Gastrocnemius medialis (tissue), 4 donors: ENCODE measurements around the gene SEMA6B. TPM values are rescaled to one million over a fixed set of nuclear protein-coding genes. Genes with fewer than 3 reads are reported as not detected.
A peak's percentile ranks its signal among the peaks of the same experiment; 100 is the strongest.

Source experiments
- ATAC-seq, 2 donors: fragments of 150-250 bp; one replicate each; pipeline ENCODE4 v1.9.1; 2016
- DNase-seq, 2 donors: peaks; one replicate each; pipeline ENCODE4 v3.0.0-alpha.2; 2019
- H3K27ac ChIP-seq, 4 donors: fragments of 200-600 bp; sonication (generic); 1 replicate in 1 of 4; 2 replicates in 3 of 4; pipeline ENCODE4 v1.5.1; 2016 to 2018; ENCODE audit warnings: mild to moderate bottlenecking in 2 of 4, moderate library complexity in 1 of 4
- H3K27me3 ChIP-seq, 3 donors: fragments of 200-600 bp; sonication (generic) in 2 of 3; 1 replicate in 1 of 3; 2 replicates in 2 of 3; pipeline versions ENCODE4 v1.5.1 to v1.6.0; 2016 to 2019; ENCODE audit warnings: mild to moderate bottlenecking in 1 of 3, moderate library complexity in 1 of 3
- H3K36me3 ChIP-seq, 2 donors: fragments of 200-600 bp; sonication (generic) in 1 of 2; one replicate each; pipeline ENCODE4 v1.5.1; 2017 to 2018
- H3K4me1 ChIP-seq, 2 donors: fragments of 200-600 bp; sonication (generic) in 1 of 2; one replicate each; pipeline ENCODE4 v1.5.1; 2016 to 2017; ENCODE audit warnings: mild to moderate bottlenecking in 2 of 2
- H3K4me3 ChIP-seq, 4 donors: fragments of 200-600 bp; sonication (generic) in 3 of 4; 1 replicate in 1 of 4; 2 replicates in 3 of 4; pipeline ENCODE4 v1.5.1; 2016 to 2019; ENCODE audit warnings: mild to moderate bottlenecking in 2 of 4
- H3K9me3 ChIP-seq, 3 donors: fragments of 200-600 bp; sonication (generic) in 2 of 3; 1 replicate in 1 of 3; 2 replicates in 2 of 3; pipeline ENCODE4 v1.5.1; 2016 to 2019
- POLR2A ChIP-seq, 2 donors: fragments of 450-650 bp; IDR thresholded peaks; one replicate each; pipeline ENCODE4 v1.6.1; 2017; ENCODE audit warnings: antibody characterized with exemption in 2 of 2, mild to moderate bottlenecking in 2 of 2, moderate library complexity in 2 of 2
- in situ Hi-C, 4 donors: fragments of 200-750 bp; cut with MboI; loops; one replicate each; pipeline versions ENCODE4 v1.15.0 to v1.8.0; 2017; ENCODE audit warnings: low sequenced_read_pairs in 4 of 4
- intact Hi-C: fragments of 100-400 bp; cut with DNase I; formaldehyde crosslinking; loops from one replicate; pipeline ENCODE4 v1.15.1; 2023; ENCODE audit warnings: low total_unique reads
- total RNA-seq, 4 donors: library from RNA; depleted of rRNA; stranded (reverse); fragments of >200 nt; gene quantifications; one replicate each; pipeline versions ENCODE4 v1.1.0 to v1.2.3, GENCODE V29; 2016
- TF ChIP-seq, protein P1 (sequence below), 5 experiments: fragments of 450-650 bp in 3 of 5; fragments of 200-600 bp in 2 of 5; sonication (generic) in 2 of 5; IDR thresholded peaks in 4 of 5; conservative IDR thresholded peaks in 1 of 5; 1 replicate in 4 of 5; 2 replicates in 1 of 5; pipeline ENCODE4 v1.5.1; 2016 to 2019; ENCODE audit warnings: antibody characterized with exemption in 5 of 5, mild to moderate bottlenecking in 3 of 5, moderate library complexity in 3 of 5

Gene SEMA6B
- total RNA-seq, 4 donors from 2014 or later: 1.4 to 3.3 (median 2.6) TPM

DNA sequence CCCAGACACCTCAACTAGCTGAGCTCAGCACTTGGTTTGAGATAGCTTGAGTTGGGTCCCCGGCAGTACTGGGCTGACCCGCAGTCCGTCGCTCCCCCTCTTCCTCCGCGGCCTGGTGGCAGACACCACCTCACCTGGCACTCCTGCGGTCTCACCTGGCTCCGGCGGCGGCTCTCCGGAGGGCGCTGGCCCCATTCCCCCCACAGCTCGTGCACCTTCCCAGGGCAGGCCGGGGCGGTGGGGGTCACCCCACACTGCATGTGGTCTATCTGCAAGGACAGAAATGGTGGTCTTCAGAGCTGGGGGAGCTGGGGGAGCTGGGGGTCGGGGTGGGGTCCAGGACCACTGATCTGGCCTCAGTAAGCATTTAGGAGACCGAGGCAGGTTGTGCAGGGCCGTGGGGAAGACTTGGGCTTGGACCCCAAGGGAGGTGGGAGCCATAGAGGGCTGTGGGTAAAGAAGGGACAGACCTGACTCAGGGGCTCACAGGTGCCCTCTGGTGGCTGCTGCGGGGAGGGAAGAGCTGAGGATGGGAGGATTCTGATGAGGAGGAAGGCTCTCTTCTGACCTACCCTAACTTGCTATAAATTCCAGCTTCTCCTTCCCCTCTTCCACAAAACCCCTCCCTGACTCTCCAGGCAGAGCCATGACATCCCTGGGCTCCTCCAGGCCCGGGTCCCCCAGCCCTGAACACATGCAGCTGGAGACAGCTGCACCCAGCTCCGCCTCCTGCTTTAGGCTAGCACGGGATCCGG lies 34.5 kb downstream of the SEMA6B start:
- Histone ChIP-seq H3K4me3 (no peak overlapping the region), H3K36me3 (no peaks in the 10 kb centered on the region), H3K4me1 (no peaks in the 10 kb centered on the region), H3K27me3 (no peaks in the 10 kb centered on the region), H3K9me3 (no peaks in the 10 kb centered on the region), H3K27ac (peak overlapping the region in 2 of 4 donors; percentile 22 to 33)
- intact Hi-C loops (no loop called here), in situ Hi-C loops (no loop called here)
- ATAC-seq: peak in 1 of 2 donors; percentile 36
- TF ChIP-seq, protein P1, sequence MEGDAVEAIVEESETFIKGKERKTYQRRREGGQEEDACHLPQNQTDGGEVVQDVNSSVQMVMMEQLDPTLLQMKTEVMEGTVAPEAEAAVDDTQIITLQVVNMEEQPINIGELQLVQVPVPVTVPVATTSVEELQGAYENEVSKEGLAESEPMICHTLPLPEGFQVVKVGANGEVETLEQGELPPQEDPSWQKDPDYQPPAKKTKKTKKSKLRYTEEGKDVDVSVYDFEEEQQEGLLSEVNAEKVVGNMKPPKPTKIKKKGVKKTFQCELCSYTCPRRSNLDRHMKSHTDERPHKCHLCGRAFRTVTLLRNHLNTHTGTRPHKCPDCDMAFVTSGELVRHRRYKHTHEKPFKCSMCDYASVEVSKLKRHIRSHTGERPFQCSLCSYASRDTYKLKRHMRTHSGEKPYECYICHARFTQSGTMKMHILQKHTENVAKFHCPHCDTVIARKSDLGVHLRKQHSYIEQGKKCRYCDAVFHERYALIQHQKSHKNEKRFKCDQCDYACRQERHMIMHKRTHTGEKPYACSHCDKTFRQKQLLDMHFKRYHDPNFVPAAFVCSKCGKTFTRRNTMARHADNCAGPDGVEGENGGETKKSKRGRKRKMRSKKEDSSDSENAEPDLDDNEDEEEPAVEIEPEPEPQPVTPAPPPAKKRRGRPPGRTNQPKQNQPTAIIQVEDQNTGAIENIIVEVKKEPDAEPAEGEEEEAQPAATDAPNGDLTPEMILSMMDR (IDR thresholded peaks at IDR 0.05 in 4 of 5, conservative IDR thresholded peaks at IDR 0.05 in 1 of 5): peak; percentile 35 to 80 (median 70)
- no peak for TF ChIP-seq POLR2A (IDR thresholded peaks at IDR 0.05)
- DNase-seq: peak in 1 of 2 donors; percentile 50

DNA sequence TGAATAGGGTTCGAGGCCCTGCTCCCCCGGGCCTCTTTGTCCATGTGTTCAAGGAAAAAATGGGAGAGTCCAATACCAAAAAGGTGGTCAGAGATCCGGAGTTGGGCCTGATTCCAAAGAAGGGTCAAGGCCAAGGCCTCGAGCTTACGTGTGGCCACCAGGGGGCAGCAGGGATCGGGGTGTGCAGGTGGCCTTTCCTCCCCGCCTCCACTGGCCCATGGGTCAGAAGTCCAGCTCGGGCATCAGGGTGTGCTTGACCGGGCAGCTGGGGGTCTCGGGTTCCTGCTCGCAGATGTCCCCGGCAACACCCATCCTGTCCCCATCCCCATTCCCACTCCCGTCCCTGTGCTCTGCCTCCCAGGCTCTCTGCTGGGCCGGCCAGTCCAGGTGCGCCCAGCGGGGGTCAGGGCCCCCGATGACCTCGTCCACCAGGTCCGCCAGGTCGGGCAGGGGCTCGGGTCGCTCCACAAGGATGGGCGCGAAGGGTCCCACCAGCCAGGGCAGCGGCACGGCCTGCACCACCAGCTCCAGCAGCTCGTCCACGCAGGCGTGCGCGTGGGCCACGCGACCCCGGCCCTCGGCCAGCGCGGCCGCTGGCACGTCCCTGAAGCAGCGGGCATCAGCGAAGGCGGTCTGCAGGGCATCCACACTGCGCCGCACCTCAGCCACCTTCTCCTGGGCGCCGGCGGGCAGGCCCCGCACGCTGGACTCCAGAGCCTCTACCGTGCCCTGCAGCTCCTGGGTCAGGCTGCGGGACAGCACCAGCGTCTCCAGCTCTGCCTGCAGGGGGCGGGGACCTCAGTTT lies 36.0 kb downstream of the SEMA6B start:
- DNase-seq: peak; percentile 35 to 70
- TF ChIP-seq, protein P1 (IDR thresholded peaks at IDR 0.05 in 4 of 5, conservative IDR thresholded peaks at IDR 0.05 in 1 of 5): peak; percentile 26 to 87 (median 73)
- no peak for TF ChIP-seq POLR2A (IDR thresholded peaks at IDR 0.05)
- peak in 1 of 2 donors; percentile 14 for ATAC-seq
- H3K27me3 ChIP-seq: no peaks in the 10 kb centered on the region
- H3K9me3 ChIP-seq: no peaks in the 10 kb centered on the region
- intact Hi-C loops: loop anchor here (1.0 kb wide), 1 partner anchor 35 kb away; no protein-coding TSS in a partner anchor
- no peak overlapping the region for H3K4me3 ChIP-seq
- peaks cover 11 to 13% of the 10 kb centered on the region in 2 donors for H3K4me1 ChIP-seq
- in situ Hi-C loops: no loop called here
- peak overlapping the region; percentile 43 to 97 (median 68) for H3K27ac ChIP-seq
- no peaks in the 10 kb centered on the region for H3K36me3 ChIP-seq

DNA sequence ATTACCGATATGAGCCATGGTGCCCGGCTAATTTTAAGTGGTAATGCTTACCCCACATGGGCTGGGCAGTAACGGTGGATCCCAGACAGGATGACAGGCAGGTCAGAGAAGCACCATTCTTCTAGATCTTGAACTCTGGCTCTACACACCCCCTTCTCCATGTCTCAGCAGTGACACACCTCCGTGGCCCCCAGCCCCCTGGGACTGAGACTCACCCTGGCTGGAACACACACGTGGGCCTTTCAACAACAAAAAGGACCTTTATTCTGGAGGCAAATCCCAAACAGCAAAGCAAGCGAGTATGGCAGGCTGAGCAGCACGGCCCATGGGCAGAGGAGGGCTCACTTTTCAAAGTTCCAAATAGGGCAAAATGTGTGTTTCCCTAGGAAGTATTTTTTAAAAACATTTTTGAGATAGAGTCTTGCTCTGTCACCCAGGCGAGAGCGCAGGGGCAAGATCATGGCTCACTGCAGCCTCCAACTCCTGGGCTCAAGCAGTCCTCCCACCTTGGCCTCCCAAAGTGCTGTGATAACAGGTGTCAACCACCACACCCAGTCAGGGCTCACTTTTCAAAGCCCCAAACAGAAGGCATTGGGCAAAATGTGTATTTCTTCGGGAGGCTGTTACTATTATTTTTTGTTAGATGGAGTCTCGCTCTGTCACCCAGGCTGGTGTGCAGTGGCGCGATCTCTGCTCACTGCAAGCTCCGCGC lies 37.0 kb downstream of the SEMA6B start:
- in situ Hi-C loops (no loop called here), intact Hi-C loops (loop anchor here (1.0 kb wide), 1 partner anchor 36 kb away; no protein-coding TSS in a partner anchor)
- no peak for DNase-seq
- Histone ChIP-seq H3K27me3 (no peaks in the 10 kb centered on the region), H3K9me3 (no peaks in the 10 kb centered on the region), H3K4me3 (no peak overlapping the region), H3K36me3 (no peaks in the 10 kb centered on the region), H3K4me1 (peaks cover 14 to 21% of the 10 kb centered on the region in 2 donors), H3K27ac (peak overlapping the region; percentile 43 to 99 (median 76))
- ATAC-seq: no peak
- no peak for TF ChIP-seq POLR2A (IDR thresholded peaks at IDR 0.05)
- TF ChIP-seq, protein P1 (IDR thresholded peaks at IDR 0.05 in 4 of 5, conservative IDR thresholded peaks at IDR 0.05 in 1 of 5): no peak

DNA sequence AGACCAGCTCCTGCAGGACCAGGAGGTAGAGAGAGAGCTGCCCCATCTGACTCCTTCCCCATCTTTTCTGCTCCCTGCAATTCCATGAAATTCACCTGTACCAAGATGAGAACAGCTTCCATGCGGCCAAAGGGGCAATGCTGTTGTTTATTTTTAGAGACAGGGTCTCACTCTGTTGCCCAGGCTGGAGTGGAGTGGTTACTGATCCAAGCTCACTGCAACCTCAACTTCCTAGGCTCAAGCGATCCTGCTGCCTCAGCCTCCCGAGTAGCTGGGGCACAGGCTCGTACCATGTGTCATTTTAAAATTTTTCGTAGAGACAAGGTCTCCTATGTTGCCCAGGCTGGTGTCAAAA lies 37.6 kb downstream of the SEMA6B start:
- ATAC-seq (no peak), DNase-seq (no peak)
- peak overlapping the region; percentile 32 to 99 (median 76) for H3K27ac ChIP-seq
- H3K9me3 ChIP-seq: no peaks in the 10 kb centered on the region
- intact Hi-C loops (no loop called here), in situ Hi-C loops (no loop called here)
- no peaks in the 10 kb centered on the region for H3K36me3 ChIP-seq
- no peak overlapping the region for H3K4me3 ChIP-seq
- no peaks in the 10 kb centered on the region for H3K27me3 ChIP-seq
- H3K4me1 ChIP-seq: peaks cover 14 to 26% of the 10 kb centered on the region in 2 donors
- TF ChIP-seq, protein P1 (IDR thresholded peaks at IDR 0.05 in 4 of 5, conservative IDR thresholded peaks at IDR 0.05 in 1 of 5): no peak
- no peak for TF ChIP-seq POLR2A (IDR thresholded peaks at IDR 0.05)
